ENCODE results near the gene TBC1D1. TPM values are rescaled to one million over a fixed set of nuclear protein-coding genes. Genes with fewer than 3 reads are reported as not detected.

Gene TBC1D1
- polyA plus RNA-seq, 1 donor (not counting 4 experiments of a cell fraction or from before 2014, with no cell fraction given), result 32.5 TPM

- DNase-seq (ENCODE audit: low read depth, low spot score) (no peak), FAIRE-seq (no peak)
- H3K36me3 ChIP-seq (ENCODE audit: control insufficient read depth in 2 of 2, extremely low read depth in 1 of 2, insufficient read depth in 2 of 2, low read length in 2 of 2), result peaks cover 0 to 2% of the 10 kb centered on the region in 2 experiments
- no peaks in the 10 kb centered on the region for H3K9me1 ChIP-seq (ENCODE audit: control insufficient read depth, extremely low read depth, insufficient read depth, low read length)
- TF ChIP-seq CTCF (optimal IDR thresholded peaks at IDR 0.05 in 1 of 3, IDR thresholded peaks at IDR 0.05 in 1 of 3, conservative IDR thresholded peaks at IDR 0.05 in 1 of 3; ENCODE audit: extremely low read depth in 1 of 3, insufficient read depth in 2 of 3, low read length in 3 of 3) (no peak), EZH2 (IDR thresholded peaks at IDR 0.05; ENCODE audit: low read length) (no peak)
- no peaks in the 10 kb centered on the region for H4K20me1 ChIP-seq (ENCODE audit: control insufficient read depth, extremely low read depth, insufficient read depth, low read length)
- H3K4me2 ChIP-seq (ENCODE audit: control insufficient read depth, extremely low read depth, insufficient read depth, low read depth, low read length), result no peak overlapping the region
- dilution Hi-C loops (cut with MboI; ENCODE audit: extremely low pct_ligation_motif_present, low sequenced_read_pairs), result no loop called here
- H3K9me3 ChIP-seq (ENCODE audit: control insufficient read depth, low read depth, low read length), result no peaks in the 10 kb centered on the region
- H2AFZ ChIP-seq (ENCODE audit: control insufficient read depth, low read length), result no peak overlapping the region
- no peak overlapping the region for H3K27ac ChIP-seq (ENCODE audit: control insufficient read depth, insufficient read depth, low read length)
- H3K4me1 ChIP-seq (ENCODE audit: control insufficient read depth, extremely low read depth, insufficient read depth, low read length), result peaks cover 23% of the 10 kb centered on the region
- H3K79me2 ChIP-seq (ENCODE audit: control insufficient read depth, insufficient read depth, low read length), result no peaks in the 10 kb centered on the region
- no peak overlapping the region for H3K9ac ChIP-seq (ENCODE audit: control insufficient read depth, extremely low read depth, insufficient read depth, low read length)
- no peak overlapping the region for H3K4me3 ChIP-seq (ENCODE audit: control insufficient read depth in 2 of 3, extremely low read depth in 1 of 3, insufficient read depth in 2 of 3, low read depth in 1 of 3, low read length in 3 of 3)
- no peaks in the 10 kb centered on the region for H3K27me3 ChIP-seq (ENCODE audit: control insufficient read depth, extremely low read depth, insufficient read depth, low read length)
Observed at GRCh38 chr4:38071801-38072431, 181.0 kb downstream of the TBC1D1 start.

- dilution Hi-C loops (cut with MboI; ENCODE audit: extremely low pct_ligation_motif_present, low sequenced_read_pairs), result no loop called here
- H3K4me2 ChIP-seq (ENCODE audit: control insufficient read depth, extremely low read depth, insufficient read depth, low read depth, low read length), result no peak overlapping the region
Observed at GRCh38 chr4:38072578-38072977, 181.7 kb downstream of the TBC1D1 start.

More at GRCh38 chr4:38072578-38072977, 181.7 kb downstream of the TBC1D1 start:
- Histone ChIP-seq H3K79me2 (ENCODE audit: control insufficient read depth, insufficient read depth, low read length) (no peaks in the 10 kb centered on the region), H4K20me1 (ENCODE audit: control insufficient read depth, extremely low read depth, insufficient read depth, low read length) (no peaks in the 10 kb centered on the region), H3K9me3 (ENCODE audit: control insufficient read depth, low read depth, low read length) (no peaks in the 10 kb centered on the region), H3K36me3 (ENCODE audit: control insufficient read depth in 2 of 2, extremely low read depth in 1 of 2, insufficient read depth in 2 of 2, low read length in 2 of 2) (peaks cover 0 to 2% of the 10 kb centered on the region in 2 experiments), H3K27me3 (ENCODE audit: control insufficient read depth, extremely low read depth, insufficient read depth, low read length) (no peaks in the 10 kb centered on the region), H2AFZ (ENCODE audit: control insufficient read depth, low read length) (no peak overlapping the region), H3K9ac (ENCODE audit: control insufficient read depth, extremely low read depth, insufficient read depth, low read length) (no peak overlapping the region), H3K27ac (ENCODE audit: control insufficient read depth, insufficient read depth, low read length) (no peak overlapping the region), H3K4me3 (ENCODE audit: control insufficient read depth in 2 of 3, extremely low read depth in 1 of 3, insufficient read depth in 2 of 3, low read depth in 1 of 3, low read length in 3 of 3) (no peak overlapping the region), H3K9me1 (ENCODE audit: control insufficient read depth, extremely low read depth, insufficient read depth, low read length) (no peaks in the 10 kb centered on the region), H3K4me1 (ENCODE audit: control insufficient read depth, extremely low read depth, insufficient read depth, low read length) (peaks cover 23% of the 10 kb centered on the region)
- FAIRE-seq (no peak), DNase-seq (ENCODE audit: low read depth, low spot score) (no peak)
- TF ChIP-seq CTCF (optimal IDR thresholded peaks at IDR 0.05 in 1 of 3, IDR thresholded peaks at IDR 0.05 in 1 of 3, conservative IDR thresholded peaks at IDR 0.05 in 1 of 3; ENCODE audit: extremely low read depth in 1 of 3, insufficient read depth in 2 of 3, low read length in 3 of 3) (no peak), EZH2 (IDR thresholded peaks at IDR 0.05; ENCODE audit: low read length) (no peak)

Data from keratinocyte (primary cell).